NT2/D1 (cell line): Measurements from ENCODE around the gene FAM241A.

Experiments used
- SUZ12 ChIP-seq: IDR thresholded peaks from 2 replicates; pipeline ENCODE4 v1.6.1; 2011; ENCODE audit not compliant: insufficient read length, insufficient read depth; ENCODE audit errors: extremely low read depth
- YY1 ChIP-seq: IDR thresholded peaks from 2 replicates; pipeline ENCODE4 v1.6.1; 2011; ENCODE audit not compliant: insufficient read length, insufficient read depth
- ZNF274 ChIP-seq: IDR thresholded peaks from 2 replicates; pipeline ENCODE4 v1.6.1; 2011; ENCODE audit warnings: mild to moderate bottlenecking, low read depth, low read length

- TF ChIP-seq SUZ12 (no peak), YY1 (no peak), ZNF274 (no peak)
These were observed 40.1 kb downstream of the FAM241A start for GRCh38 chr4:112185334-112185733.
